H7 (cell line): ENCODE measurements around the gene CST6. TPM values are rescaled to one million over a fixed set of nuclear protein-coding genes. Genes with fewer than 3 reads are reported as not detected.
A peak's percentile ranks its signal among the peaks of the same experiment; 100 is the strongest.

Experiments
- DNase-seq: peaks from one replicate; pipeline ENCODE4 v3.0.0; 2012
- H3K27me3 ChIP-seq: 2 replicates; pipeline ENCODE4 v1.6.0; 2011; ENCODE audit warnings: mild to moderate bottlenecking, low read length; ENCODE audit not compliant: control insufficient read depth, insufficient read depth
- H3K36me3 ChIP-seq: replicated peaks from 2 replicates; pipeline ENCODE4 v1.5.1; 2011; ENCODE audit warnings: low read length; ENCODE audit not compliant: control insufficient read depth, insufficient read depth
- H3K4me3 ChIP-seq: 2 replicates; pipeline ENCODE4 v1.5.1; 2011; ENCODE audit warnings: low read depth, mild to moderate bottlenecking, control low read depth, low read length, moderate library complexity; ENCODE audit not compliant: insufficient read depth
- total RNA-seq: library from RNA; depleted of rRNA; stranded (reverse); fragments of >200 nt; shearing (Covaris generic); gene quantifications from 2 replicates; pipeline ENCODE4 v1.2.3, GENCODE V29; 2014; rRNA removed

Gene CST6
- 0.48 TPM in 1 of 2 replicates, not detected in the other for total RNA-seq

- no peaks in the 10 kb centered on the region for H3K36me3 ChIP-seq
- H3K27me3 ChIP-seq = no peaks in the 10 kb centered on the region; the same call in 1 of the 2 replicates
- peak within 1 kb of the TSS; percentile 21; the same call in 1 of the 2 replicates for H3K4me3 ChIP-seq
- DNase-seq = peak; percentile 80
These were observed at the start of gene CST6 for GRCh38 chr11:66011785-66012303. Gene CST6, plus strand, starts transcription at chr11:66012008. Its CDS starts 37 bp downstream, at chr11:66012045.

- peak overlapping the region; percentile 97 for H3K4me3 ChIP-seq
- DNase-seq = no peak
- H3K27me3 ChIP-seq = no peaks in the 10 kb centered on the region
- peaks cover 27% of the 10 kb centered on the region for H3K36me3 ChIP-seq
These were observed 49.7 kb upstream of the CST6 start for GRCh38 chr11:65962141-65962564.

GRCh38 chr11:65964906-65965305, 46.9 kb upstream of the CST6 start:
- H3K27me3 ChIP-seq = no peaks in the 10 kb centered on the region
- no peak overlapping the region for H3K4me3 ChIP-seq
- no peak for DNase-seq
- peaks cover 36% of the 10 kb centered on the region for H3K36me3 ChIP-seq

- Histone ChIP-seq H3K4me3 (no peak overlapping the region), H3K27me3 (no peaks in the 10 kb centered on the region), H3K36me3 (peaks cover 36% of the 10 kb centered on the region)
- peak; percentile 53 for DNase-seq
These were observed 45.6 kb upstream of the CST6 start for GRCh38 chr11:65965986-65966762.

- H3K36me3 ChIP-seq = peaks cover 36% of the 10 kb centered on the region
- no peaks in the 10 kb centered on the region for H3K27me3 ChIP-seq
- H3K4me3 ChIP-seq = no peak overlapping the region
- peak; percentile 49 for DNase-seq
These were observed 44.4 kb upstream of the CST6 start for GRCh38 chr11:65967329-65967934.

- peaks cover 36% of the 10 kb centered on the region for H3K36me3 ChIP-seq
- no peak for DNase-seq
- H3K4me3 ChIP-seq = no peak overlapping the region
- no peaks in the 10 kb centered on the region for H3K27me3 ChIP-seq
These were observed 43.0 kb upstream of the CST6 start for GRCh38 chr11:65968600-65969482.

GRCh38 chr11:65972116-65972515, 39.7 kb upstream of the CST6 start:
- no peak overlapping the region for H3K4me3 ChIP-seq
- H3K27me3 ChIP-seq = no peaks in the 10 kb centered on the region
- H3K36me3 ChIP-seq = peaks cover 11% of the 10 kb centered on the region
- no peak for DNase-seq

- H3K27me3 ChIP-seq = no peaks in the 10 kb centered on the region
- H3K36me3 ChIP-seq = peaks cover 8% of the 10 kb centered on the region
- DNase-seq = no peak
- H3K4me3 ChIP-seq = no peak overlapping the region
These were observed 38.2 kb upstream of the CST6 start for GRCh38 chr11:65973439-65974110.

GRCh38 chr11:65975771-65976170, 36.0 kb upstream of the CST6 start:
- DNase-seq = no peak
- Histone ChIP-seq H3K4me3 (no peak overlapping the region), H3K27me3 (no peaks in the 10 kb centered on the region), H3K36me3 (peaks cover 6% of the 10 kb centered on the region)

- Histone ChIP-seq H3K27me3 (no peaks in the 10 kb centered on the region), H3K4me3 (no peak overlapping the region), H3K36me3 (peaks cover 6% of the 10 kb centered on the region)
- DNase-seq = peak; percentile 39
These were observed 35.3 kb upstream of the CST6 start for GRCh38 chr11:65976216-65977176.

GRCh38 chr11:65977621-65978390, 34.0 kb upstream of the CST6 start:
- peak; percentile 34 for DNase-seq

GRCh38 chr11:65978391-65979238, 33.2 kb upstream of the CST6 start:
- DNase-seq = peak; percentile 32
- Histone ChIP-seq H3K4me3 (no peak overlapping the region), H3K27me3 (no peaks in the 10 kb centered on the region), H3K36me3 (peaks cover 4% of the 10 kb centered on the region)

More at GRCh38 chr11:65977621-65978390, 34.0 kb upstream of the CST6 start:
- peaks cover 6% of the 10 kb centered on the region for H3K36me3 ChIP-seq
- H3K4me3 ChIP-seq = no peak overlapping the region
- no peaks in the 10 kb centered on the region for H3K27me3 ChIP-seq
